Anterior cingulate cortex (tissue), 58 donors: Measurements from ENCODE around the gene SMAP2.

Source experiments
- DNase-seq, 58 donors: peaks; one replicate each; lab custom pipeline; 2025; lab: John Stamatoyannopoulos, UW

SMAP2 gene

DNA sequence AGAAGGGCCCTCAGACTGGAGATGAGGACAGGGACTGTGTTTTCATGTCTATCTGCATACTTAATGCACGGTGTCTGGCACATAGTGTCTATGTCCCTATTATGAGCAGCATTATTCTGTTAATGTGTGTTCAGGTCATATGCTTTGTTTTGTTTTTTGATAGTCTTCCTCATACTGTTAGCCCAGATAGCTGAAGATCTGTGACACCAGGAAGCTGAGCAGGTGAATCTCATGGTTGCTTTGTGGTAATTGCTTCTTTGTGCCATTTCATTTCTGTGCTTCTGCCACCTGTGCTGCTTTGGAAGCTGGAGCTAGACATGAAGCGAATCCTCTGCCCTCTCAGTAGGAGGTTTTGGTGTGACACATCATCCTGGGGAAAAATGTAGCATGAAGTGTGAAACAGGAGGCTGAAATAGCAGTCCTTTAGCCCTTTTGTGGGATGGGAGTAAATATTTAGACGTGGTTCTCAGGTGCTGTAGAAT lies 15.8 kb downstream of the SMAP2 start:
- DNase-seq, result no peak

DNA sequence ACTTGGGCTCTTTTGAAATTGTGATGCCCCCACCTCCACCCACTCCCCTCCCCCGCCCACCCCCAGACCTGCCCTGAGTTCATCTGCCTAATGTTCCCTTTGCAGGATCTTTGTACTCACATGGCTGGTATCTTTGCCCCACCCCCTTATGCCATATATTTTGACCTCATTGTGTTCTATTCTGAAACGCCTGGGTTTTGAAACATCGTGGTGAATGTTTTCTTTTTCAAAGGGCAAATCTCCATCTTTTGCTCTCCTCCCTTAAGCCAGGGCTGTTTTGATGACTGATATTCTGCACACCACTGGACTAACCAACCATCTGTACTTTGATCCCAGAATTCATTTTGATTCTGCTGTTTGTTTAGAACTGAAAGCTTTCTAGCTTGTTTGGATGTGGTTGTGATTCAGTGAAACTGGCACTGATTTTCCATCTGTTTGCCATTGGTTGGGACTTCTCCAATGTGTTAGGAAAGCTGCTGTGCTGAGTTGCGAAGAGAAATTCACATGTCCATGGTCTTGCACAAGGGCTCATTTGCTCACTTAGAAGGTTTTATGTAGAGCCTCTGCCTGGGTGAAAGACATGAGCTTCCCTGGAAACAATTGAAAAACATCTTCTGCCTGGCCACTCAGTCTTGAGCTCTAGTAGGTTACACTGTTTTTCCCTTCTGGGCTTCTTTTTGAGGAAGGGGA lies 16.5 kb downstream of the SMAP2 start:
- DNase-seq, result peak in 11 of 58 donors; percentile 11 to 56 (median 38)

DNA sequence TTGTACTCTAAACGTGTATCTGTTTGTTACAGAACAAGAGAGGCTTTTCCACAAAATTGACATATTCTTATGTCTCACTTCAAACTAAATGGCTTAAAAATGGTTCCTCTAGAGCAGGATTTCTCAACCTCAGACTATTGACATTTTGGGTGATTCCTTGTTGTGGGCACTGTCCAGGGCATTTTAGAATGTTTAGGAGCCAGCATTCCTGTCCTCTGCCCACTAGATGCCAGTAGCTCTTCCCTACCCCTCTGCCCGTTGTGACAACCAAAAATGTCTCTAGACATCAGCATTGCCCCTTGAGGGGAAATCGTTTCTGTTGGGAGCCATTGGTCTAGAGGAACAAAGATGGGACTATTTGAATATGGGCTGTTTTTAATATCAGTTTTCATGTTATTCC lies 17.3 kb downstream of the SMAP2 start:
- no peak for DNase-seq

DNA sequence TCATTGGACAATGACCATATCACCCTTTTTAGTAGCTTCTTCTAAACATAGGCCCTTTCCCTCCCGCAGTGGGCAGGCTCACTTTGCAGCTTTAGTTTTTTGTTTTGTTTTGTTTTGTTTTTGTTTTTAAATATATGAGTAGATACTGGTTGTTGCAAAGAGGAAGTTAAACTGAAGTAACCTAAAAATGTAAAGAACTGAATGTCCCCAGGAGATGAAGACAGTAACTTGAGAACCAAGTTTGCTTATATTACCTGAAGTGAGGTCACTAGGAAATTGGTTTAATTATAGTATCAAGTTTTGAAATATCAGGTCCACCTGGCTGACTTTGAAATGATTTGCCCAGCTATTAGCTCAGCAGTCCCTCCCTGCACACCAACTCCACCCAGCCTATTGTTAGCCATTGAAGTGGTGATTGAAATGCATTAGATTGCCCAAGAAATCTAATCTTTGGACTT lies 18.2 kb downstream of the SMAP2 start:
- DNase-seq, result no peak

DNA sequence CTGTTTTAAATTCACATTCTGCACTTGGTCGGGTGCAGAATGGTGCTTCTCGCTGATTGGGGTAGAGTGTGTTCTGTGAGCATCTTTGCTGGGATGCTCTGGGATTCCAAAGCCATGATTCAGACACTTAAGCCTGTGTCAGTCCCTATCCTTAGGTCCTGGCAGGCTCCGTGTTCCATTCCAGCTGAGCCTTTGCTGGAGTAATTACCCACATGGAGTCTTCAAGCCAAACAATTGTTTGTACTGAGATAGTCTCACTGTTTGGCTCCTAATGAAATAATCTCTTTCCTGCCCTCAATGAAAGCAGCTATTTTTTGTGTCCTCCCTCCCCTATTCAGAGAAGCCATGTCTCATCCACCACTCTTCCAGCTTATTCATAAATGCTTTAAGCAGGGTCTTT lies 18.7 kb downstream of the SMAP2 start:
- peak in 19 of 58 donors; percentile 9 to 71 (median 22) for DNase-seq

DNA sequence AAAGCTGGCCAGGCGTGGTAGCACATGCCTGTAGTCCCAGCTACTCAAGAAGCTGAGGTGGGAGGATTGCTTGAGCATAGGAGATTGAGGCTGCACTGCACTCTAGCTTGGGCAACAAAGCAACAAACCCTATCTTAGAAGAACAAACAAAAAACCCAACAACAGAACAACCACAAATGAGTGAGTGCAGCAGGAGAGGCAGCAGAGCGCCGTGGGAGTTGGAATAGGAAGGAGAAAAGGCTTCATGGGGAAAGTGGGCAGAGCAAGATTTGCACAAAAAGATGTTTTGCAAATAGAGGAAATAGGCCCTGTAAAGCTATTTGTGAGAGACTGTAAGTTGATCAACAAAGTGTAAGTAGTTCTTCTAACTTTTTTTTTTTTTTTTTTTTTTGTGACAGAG lies 19.6 kb downstream of the SMAP2 start:
- DNase-seq, result peak in 1 of 58 donors; percentile 12

DNA sequence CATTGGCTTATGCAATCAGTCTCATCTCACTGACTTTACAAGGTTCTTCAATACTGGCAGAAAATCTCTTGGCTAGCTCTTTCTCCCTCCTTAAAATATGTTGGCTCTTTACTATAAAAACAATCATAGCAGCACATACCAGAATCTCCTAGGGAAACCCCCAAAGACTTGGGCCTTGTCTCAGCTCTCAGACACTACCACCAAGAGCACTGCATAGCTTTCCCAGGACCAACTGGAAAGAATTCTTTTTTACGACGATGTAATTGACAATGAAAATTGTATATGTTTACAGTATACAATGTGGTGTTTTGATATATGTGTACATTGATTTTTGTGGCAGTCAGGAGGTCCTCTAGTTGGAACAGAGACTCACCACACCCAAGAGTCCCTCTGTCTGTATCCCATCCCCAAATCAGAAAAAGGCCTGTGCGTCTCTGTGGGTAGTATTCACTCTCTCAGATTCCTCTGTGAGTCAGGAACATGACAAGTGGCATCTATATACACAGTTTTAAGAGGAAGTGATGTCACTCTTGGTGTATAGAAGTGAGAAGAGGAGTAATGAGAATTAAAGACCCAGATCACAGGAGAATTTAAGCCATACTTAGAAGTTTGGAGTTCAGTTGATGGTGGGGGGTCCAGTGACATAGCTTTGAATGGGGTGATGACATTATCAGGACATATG lies 21.1 kb downstream of the SMAP2 start:
- DNase-seq, result no peak

DNA sequence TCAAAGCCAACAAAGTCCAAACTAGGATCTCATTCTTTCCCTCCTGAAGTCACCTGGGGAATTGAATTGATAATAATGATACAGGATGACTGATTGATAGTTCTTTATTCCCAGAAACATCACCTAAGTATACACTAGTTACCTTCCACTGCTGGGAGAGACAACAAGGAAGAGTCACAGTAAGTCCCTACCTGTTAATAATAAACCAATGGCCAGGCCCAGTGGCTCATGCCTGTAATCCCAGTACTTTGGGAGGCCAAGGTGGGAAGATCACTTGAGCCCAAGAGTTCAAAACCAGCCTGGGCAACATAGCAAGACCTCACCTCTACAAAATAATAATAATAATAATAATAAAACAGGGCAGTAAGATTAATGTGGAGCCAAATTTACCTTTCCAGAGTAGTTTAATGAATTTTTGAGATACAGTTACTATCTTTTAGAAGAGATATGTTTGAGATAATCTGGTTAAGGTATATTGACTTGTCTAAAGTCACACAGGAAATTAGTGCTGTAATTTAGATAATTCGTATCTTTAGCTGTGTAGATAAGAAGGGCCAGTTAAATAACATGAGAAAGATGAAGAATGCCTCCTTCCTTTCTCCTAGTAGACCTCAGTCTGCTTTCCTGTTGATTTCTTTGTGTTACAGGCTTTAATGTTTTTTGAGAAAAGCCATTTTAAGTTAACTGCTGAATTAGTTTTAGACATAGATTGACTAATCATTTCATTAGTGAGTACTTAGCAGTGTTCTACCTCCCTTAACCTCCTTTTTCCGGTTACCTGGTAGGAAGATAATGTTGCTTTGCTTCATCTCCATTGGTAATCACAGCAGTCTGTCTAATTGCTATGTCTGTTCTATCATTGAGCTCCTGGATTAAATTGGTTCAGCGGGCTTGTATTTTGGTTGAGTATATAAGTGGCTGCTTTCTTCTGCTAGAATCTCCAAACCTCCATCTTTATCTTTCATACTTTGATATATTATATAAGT lies 22.0 kb downstream of the SMAP2 start:
- DNase-seq, result no peak

DNA sequence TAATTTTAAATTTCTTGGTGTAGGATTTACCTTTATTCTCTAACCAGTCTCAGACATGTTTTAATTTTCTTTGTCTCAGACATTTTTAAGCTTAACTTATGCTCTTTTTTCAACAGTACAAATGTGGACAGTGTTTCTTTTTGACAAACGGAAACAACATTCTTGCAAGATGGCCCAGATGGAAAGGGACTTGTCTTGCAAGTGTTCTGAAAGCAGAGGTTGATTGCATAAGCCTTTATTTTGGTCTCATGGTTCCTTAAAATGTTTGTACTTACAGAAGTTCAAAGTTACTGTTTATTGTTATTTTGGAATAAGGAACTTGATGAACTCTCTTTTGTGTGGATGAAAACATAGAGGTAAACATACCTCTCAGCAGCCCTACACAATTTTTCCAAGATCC lies 22.9 kb downstream of the SMAP2 start:
- peak in 2 of 58 donors; percentile 19 to 56 for DNase-seq

DNA sequence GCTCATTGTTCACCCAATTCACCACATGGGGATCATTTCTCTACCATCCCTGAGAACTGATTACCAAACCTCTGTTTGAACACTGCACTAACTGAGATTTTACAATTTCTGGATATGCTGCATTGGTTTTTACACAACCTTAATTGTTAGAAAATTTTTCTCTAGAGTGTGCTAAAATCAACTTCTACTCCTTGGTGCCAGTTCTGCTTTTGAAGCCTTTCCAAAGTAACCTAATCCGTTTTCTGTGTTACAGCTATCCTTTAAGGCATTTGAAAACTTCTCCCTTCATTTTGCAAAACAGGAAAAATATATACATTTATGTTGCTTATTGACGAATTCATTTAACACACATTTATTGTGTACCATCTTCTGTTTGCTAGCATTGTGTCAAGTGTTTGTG lies 23.7 kb downstream of the SMAP2 start:
- DNase-seq, result no peak

DNA sequence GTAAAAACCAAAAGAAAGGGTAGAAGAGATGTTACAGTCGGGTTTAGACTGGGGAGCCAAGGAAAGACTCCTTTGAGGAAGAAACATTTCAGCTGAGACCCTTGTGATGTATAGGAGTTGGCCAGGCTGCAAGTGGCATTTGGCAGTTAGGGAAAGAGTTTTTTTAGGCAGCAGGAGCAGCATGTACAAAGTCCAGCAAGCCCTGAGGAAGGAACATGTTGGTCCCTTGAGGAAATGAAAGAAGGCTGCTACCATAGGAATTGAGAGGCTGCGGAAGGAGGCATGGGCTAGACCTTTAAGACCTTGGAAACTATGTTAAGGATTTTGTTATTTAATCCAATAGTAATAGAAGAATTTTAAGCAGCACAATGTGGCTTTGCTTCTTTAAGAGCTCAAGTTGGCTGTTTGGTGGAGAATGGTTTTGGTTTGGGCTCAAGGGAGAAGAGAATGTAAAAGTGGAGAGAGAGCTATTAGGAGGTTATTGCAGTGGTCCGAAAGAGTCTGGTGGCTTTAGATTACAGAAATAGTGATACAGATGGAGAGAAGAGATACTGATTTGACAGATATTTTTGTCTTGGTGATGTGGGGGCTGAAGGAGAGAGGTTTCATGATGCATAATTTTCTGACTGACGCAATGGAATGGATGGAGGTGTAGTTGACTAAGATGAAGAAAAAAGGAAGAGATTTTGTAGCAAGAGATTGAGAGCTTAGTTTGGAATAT lies 26.6 kb downstream of the SMAP2 start:
- DNase-seq, result peak in 1 of 58 donors; percentile 32

DNA sequence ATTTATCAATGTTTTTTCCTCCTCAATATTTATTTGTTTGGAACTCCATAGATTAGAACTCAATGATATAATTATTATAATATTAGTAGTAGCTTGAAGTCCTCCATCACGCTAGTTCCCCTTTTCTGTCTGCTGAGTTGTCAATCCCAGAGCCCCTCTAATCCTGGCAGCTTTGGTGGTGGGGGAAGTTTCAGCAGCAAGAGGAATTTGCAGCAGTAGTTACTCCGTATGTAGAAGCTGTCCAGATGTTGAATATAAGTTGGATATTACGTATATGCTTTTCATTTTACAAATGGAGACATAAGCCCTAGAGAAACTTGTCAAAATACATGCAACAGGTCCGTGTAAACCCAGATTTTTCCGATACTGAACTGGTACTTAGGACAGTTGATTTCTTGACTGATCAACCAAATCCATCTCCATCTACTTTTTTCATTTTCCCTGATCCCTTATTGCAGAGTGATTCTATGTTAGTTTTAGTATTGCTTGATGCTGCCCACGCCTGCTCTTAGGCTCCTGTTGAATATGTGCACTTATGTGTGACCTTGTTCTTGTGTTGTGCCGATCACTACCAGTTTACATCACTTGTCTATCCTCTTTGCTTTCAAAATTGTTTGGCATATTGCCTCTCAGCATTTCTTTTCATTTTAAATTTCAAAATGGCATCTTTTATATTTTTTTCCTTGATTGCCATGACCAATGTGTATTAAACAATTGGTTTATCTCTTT lies 28.1 kb downstream of the SMAP2 start:
- no peak for DNase-seq

DNA sequence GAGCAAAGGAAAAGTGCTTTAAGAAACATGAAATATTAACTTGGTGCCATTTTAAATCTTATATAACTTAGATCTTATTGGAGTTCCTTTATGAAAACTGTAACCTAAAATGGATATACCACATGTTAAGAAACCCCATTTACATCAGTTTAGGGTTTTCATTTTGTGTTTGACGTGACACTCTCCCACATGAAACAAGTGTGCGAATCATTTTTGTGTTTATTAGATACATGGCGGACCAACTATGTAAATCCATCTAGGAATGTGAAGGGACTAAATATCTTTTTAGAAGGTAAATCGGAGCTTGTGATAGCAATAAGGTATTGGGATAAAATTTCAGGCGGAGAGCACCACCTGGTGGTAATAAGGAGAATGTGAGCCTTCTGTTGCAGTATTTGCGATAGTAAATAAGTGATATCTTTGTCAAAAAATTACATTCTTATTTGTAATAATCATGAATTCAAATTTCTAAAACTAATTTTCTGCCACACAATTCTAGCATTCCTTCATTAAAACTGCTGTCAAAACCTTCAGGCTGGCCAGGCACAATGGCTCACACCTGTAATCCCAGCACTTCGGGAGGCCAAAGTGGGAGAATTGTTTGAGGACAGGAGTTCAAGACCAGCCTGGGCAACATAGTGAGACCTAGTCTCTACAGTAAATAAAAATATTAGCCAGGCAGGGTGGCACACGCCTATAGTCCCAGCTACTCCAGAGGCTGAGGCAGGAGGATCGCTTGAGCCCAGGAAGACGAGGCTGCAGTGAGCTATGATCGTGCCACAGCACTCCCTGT lies 31.3 kb downstream of the SMAP2 start:
- DNase-seq, result peak in 11 of 58 donors; percentile 5 to 59 (median 29)

DNA sequence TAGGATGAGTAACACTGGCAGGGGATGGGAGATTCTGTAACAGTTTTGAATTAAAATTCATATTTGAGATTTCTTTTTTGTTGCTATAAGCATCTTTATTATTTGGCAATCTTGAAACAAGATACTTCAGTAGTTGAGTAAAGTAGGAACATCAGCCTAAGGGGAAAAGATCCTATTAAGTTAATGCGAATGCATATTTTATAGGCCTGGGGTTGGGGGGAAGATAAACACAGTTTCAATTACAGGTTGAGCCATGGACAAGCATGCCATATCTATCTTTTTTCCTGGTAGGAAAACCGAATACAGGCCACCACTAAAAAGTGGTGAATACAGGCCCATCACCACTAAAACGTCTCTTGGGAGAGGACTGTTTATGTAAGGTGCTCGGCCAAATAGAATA lies 32.3 kb downstream of the SMAP2 start:
- no peak for DNase-seq

DNA sequence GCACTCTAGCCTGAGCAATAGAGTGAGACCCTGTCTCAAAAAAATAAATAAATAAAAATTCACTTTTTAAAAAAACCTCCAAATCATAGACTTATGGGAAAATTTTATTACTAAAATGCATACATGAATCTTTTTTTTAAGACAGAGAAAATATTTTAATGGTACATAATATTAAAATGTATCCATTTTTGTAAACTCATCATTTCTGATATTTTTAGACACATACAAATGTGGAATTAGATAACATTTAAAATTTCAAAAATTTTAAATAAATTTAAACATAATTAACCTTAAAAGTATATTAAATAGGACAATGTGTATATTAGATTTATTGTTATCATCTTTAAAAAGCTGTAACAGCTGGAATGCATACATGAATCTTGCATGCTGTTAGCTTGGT lies 33.9 kb downstream of the SMAP2 start:
- no peak for DNase-seq

DNA sequence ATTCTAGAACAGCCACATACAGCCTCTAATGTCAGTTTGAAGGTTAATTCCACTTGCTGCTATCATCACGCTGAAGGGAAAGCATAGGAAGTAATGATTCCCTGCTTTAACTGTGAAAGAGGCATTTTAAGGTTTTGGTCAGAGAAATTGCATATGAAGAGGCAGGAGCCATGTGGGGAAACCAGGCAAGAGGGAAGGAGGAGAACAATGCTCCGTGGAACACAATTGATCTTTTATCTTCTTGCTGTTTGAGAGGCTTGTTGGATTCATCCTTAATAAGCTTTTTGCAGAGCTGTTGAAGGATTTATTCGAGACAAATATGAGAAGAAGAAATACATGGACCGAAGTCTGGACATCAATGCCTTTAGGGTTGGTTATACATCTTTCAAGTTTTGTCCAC lies 35.9 kb downstream of the SMAP2 start:
- no peak for DNase-seq

DNA sequence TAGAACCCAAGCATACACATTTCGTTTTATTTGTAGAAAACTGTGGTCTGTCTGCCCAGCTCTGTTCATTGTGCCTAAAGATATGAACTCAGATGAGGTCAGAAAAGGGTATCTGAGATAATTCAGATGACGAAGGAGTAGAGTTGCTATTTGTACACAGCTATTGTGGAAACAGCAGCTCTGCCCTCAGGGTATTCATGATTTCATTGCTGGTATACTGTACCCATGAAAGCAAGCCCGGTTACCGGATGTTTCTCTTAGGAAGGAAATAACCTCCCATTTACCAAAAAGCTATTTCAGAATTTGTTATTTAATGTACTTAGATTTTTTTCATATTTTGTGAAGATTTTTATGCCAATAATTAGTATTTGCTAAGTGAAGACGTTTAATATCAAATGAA lies 37.8 kb downstream of the SMAP2 start:
- no peak for DNase-seq

DNA sequence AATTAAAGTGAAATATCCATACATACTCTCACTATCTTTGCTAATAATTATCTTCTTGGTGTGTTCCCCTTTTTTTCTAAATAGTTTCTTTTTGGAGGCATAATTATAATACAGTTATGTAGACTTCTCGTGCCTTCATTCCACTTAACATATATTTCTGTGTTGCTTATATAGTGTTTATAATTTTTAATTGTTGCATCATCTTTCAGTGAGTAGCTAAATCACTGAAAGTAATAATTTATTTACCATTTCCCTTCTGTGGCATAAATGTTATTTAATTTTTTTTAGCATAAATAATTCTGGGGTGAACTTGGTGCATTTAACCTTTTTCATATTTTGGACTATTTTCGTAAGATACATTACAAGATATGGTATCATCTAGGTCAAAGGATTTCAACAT lies 38.3 kb downstream of the SMAP2 start:
- no peak for DNase-seq
